Fibroblast of the conjunctiva (primary cell): ENCODE results near the gene APOC4.
A peak's percentile ranks its signal among the peaks of the same experiment; 100 is the strongest.
"Not testable (repeated sequence)": the region's sequence is repeated elsewhere in the genome, so short reads cannot be mapped to it uniquely, and the experiment has no call there.

ENCODE experiments used
- DNase-seq: peaks from one replicate; pipeline ENCODE4 v3.0.0-alpha.2; 2010; ENCODE audit warnings: low read depth

APOC4 gene

DNA sequence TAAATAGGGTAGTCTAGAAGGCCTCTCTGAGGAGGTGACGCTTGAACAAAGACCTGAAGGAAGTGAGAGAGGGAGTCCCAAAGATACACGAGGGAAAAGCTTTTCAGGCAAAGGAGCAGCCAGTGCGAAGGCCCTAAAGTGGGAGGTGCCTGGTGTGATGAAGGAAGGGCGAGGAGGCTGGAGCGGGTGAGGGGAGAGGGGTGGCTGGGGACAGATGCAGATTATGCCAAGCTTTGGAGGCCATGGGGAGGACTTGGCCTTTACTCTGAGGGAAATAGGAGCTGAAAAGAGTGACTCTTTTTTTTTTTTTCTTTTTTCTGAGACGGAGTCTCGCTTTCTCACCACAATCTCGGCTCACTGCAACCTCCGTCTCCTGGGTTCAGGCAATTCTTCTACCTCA, 16.1 kb downstream of the APOC4 start:
- no peak for DNase-seq

DNA sequence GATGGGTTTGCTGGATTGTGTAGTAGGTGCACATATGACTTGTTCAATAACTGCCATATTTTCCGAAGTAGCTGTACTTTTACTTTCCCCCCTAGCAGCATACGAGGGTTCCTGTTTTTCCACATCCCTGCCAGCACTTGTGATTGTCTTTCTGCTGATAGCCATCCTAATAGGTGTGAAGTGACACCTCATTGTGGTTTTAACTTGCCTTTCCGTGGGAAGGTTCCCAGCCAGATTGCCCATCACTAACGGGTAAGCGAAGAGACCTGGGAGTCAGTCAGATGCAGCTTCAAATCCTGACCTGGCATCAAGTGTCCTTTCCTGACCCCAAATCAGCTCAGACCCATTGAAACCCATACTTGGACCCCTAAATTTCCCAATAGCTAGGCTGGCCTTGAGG, 17.7 kb downstream of the APOC4 start:
- DNase-seq: no peak

DNA sequence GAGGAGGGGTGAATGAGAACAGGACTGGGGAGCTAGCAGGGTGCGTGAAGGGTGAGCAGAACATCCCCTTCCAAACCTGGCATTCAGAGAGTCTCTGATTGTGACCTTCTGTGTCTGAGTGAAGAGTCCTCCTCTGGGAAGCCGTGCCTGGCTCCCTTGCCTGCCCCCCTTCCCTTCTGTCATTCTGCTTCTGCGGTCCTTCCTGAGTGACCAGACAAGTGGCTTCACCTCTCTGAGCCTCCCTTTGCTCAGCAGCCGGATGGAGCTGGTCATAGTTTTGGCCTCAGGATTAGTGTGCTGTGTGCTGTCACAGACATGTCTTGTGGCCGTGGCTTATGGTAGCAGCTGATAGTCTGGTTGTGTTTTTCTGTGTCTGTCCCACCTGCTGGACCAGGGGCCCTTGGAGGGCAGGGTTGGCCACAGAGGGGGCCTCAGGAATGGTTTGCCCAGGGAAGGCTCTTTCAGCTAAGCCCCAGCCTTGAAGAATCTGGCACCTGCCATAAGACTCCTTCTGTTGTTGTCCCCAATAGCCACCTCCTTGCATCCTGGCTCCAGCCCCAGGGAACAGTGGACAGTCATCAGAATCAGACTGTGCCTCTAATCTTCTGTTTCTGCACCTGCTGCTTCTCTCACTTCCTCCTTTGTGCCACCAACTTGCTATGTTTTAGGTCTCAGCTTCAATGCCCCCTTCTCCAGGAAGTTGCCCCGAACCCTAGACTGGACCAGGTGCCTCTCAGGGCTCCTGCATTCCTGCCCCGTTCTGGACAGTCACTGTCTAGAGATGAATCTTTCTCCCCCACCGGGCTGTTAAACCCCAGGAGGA, 19.1 kb downstream of the APOC4 start:
- no peak for DNase-seq

DNA sequence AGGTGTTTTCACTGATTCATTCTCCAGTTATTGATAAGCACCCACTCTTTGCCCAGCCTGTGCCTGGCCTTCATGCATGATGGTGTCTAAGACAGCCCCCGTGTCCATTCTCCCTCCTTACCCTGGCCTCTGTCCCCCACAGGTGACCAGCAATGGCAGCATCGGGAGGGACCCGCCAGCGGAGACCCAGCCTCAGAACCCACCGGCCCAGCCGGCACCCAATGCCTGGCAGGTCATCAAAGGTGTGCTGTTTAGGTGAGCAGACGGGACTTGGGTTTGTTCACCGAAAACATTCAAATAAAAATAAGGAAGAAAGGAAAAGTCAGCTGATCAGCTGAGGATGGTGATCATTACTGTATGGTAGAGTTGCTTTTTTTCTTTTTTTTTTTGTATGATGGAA, 19.8 kb downstream of the APOC4 start:
- no peak for DNase-seq

DNA sequence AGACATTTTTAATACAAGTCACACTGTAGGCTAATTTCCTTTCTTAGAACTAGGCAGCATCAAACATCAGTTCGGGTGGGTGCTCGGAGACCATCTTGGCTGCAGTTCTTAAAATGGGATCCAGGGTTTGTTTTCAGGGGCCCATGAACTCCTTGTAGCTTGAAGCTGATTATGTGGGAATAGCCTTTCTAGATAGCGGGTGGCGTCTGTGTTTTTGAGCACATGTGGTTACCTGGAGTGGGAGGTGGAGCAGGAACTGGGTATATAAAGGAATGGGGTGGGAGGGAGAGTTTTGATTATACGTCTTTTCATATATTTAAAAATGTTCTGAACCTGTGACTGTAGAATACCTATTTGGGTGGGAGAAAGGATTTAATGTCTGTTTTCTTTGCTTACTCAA, 26.1 kb downstream of the APOC4 start:
- no peak for DNase-seq

DNA sequence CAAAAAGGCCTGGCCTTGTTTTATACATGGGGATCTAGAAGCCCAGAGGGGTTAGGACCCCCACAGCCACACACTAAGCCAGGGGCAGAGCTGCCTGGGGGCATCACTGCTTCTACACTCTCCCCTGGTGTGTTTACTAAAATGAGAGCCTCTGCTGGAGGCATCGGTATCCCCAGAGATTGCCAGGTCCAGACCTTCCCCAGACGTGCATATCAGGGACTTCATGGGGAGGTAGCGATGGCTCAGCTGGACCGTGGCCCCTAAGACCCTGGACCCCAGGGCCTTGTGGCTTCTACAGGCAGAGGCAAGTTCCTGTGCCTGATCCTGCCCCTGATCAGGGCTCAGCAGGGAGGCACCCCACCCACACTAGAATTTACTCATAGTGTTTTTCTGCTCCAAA, 26.6 kb downstream of the APOC4 start:
- DNase-seq: no peak

DNA sequence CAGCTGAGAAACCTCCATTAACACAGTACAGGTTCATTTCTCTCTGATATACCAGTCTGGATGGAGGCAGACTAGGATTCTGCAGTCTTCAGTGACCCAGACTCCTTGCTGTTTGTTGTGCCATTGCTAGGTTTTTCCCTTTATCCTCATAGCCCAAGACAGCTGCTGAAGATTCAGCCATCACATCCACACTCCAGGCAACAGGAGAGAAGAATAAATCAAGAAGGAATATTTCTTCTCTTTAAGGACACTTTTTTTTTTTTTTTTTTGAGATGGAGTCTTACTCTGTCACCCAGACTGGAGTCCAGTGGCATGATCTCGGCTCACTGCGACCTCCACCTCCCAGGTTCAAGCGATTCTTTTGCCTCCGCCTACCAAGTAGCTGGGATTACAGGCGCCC, 27.4 kb downstream of the APOC4 start:
- DNase-seq: no peak

DNA sequence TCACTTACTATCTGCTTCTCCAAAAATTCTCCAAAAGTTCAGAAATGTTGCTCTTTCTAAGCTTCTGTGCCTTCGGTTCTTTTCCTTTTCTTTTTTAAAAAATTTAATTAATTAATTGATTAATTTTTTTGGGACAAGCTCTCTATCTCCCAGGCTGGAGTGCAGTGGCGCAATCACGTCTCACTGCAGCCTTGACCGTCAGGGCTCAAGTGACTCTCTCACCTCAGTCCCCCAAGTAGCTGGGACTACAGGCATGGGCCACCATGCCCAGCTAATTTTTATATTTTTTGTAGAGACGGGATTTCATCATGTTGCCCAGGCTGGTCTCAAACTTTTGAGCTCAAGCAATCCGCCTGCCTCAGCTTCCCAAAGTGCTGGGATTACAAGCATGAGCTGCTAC, 29.4 kb downstream of the APOC4 start:
- DNase-seq: not testable (repeated sequence)

DNA sequence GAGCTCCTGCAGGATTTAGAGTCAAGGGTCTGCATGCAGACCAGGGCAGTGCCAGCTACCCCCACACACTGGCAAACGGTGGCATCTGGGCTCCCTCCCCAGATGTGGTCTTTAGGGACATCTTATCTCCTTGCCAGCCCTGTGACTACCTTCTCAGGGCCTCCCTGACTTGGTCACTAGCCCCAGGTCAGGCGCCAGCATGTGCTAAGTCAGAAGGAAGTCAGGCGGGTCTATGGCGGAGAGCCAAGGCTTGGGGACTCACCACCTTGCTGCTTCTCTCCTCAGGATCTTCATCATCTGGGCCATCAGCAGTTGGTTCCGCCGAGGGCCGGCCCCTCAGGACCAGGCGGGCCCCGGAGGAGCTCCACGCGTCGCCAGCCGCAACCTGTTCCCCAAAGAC, 30.8 kb downstream of the APOC4 start:
- no peak for DNase-seq

DNA sequence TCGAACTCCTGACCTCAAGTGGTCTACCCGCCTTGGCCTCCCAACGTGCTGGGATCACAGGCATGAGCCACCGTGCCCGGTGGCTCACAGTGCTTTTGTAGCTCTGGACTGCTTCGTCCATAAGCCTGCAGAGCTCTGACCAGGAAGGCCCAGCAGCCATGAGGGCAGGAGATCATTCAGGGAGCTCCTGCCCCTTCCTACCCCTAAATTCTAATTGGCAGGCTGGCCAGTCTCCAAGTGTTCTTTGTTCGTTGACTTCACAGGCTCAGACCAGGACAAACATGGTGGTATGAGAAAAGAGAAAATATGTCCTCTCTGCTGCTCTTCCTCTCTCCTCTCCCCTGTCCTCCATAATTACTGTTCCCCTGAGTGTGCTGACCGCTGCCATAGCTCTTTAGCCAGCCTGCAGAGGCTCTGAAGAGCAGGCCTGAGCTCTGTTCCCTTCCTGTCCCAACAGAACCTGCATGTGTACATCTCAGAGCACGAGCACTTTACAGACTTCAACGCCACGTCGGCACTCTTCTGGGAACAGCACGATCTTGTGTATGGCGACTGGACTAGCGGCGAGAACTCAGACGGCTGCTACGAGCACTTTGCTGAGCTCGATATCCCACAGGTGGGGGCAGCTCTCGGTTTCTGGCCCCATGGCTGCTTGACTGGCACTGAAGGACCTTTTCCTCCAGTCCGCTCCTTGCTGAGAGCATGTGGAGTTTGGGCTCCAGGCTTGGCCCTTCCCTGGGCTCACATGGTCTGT, 32.1 kb downstream of the APOC4 start:
- no peak for DNase-seq

DNA sequence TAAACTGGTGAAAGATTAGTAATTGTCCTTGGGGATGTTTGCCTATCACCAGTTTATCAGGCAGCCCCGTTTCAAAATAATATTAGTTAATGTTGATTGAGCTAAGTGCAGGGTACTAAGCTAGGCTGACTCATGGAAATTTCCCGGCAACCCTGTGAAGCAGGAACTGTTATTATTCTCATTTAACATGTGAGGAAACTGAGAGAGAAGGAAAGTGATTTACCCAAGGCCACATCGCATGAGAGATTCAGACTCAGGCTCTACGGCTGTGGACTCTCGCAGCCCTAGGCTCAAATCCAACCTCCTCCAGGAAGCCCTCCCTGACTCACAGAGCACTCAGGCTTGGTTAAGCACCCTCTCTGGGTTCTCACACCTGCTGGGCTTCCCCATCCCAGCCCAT, 32.8 kb downstream of the APOC4 start:
- no peak for DNase-seq

DNA sequence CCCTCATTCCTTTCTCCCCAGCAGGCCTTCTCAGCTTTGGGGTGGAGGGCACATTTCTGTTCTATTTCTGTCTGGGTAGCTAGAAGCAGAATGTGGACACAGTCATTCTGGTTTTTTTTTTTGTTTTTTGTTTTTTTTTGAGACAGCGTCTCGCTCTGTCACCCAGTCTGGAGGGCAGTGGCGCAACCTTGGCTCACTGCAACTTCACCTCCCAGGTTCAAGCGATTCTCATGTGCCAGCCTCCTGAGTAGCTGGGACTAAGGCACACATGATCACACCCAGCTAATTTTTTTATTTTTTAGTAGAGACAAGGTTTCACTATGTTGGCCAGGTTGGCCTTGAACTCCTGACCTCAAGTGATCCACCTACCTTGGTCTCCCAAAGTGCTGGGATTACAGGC, 33.4 kb downstream of the APOC4 start:
- DNase-seq: no peak

DNA sequence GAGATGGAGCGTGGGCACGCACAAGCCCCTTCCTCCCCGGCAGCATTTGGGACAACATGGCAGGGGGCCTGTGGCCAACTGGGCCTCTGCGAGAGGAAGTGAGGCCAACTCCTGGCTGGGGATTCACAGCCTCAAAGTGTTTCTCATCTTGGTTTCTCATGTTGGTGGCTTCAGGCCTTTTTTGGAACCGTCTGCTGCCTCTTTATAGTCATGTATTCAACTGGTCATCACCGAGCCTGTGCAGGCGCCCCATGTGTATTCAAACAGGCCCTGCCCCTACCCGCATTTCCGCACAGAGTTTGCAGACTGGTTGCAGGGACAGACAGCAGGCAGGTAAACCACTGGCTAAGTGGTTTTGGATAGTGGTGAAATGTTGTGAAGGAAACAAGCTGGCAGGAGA, 42.0 kb downstream of the APOC4 start:
- DNase-seq: no peak

DNA sequence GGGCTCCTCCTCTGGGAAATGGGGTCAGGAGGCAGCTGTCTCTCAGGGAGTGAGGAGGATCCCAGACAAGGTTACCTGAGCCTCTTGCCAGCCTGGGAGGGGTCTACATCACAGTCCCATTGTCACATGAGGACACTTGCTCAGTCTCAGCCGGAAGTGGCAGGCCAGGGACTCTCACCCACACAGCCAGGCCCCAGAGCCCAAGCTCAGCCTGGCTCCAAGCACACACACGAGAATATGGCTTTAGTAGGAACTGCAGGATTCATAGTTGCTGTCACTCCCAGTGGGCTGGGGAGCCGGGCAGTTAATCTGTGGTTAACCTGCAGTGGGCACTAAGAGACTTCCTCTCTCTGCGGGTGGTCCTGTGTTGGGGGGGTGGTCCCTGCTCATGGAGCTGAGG, 43.4 kb downstream of the APOC4 start:
- no peak for DNase-seq

DNA sequence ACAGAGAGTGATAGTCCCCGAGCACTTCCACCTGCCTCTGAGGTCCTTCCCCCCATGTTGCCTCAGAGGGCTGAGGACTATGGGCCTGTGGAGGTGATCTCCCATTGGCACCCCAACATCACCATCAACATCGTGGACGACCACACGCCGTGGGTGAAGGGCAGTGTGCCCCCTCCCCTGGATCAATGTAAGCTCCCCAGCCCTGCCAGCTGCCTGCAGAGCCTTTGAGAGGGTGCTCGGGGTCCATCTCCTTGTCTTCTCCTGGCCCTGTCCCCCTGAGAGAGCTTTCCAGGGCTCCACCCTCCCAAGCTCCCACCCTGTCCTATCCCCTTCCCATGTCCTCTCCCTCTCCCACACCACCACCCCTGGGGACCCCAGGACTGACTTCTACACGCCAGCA, 44.4 kb downstream of the APOC4 start:
- DNase-seq: no peak

DNA sequence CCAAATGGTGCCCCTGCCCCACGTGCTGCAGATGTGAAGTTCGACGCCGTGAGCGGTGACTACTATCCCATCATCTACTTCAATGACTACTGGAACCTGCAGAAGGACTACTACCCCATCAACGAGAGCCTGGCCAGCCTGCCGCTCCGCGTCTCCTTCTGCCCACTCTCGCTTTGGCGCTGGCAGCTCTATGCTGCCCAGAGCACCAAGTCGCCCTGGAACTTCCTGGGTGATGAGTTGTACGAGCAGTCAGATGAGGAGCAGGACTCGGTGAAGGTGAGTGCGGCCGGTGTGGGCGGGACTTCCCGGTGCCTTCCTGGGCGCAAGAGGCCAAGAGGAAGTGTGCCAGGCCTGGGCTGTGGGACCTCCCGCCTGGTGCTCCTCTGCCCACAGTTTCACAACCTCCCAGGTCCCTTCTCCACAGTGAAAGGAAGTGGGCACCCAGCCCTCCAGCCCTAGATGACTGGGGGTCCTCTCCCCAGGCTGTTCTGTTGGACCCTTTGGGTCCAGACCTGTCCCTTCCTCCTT, 45.2 kb downstream of the APOC4 start:
- no peak for DNase-seq

DNA sequence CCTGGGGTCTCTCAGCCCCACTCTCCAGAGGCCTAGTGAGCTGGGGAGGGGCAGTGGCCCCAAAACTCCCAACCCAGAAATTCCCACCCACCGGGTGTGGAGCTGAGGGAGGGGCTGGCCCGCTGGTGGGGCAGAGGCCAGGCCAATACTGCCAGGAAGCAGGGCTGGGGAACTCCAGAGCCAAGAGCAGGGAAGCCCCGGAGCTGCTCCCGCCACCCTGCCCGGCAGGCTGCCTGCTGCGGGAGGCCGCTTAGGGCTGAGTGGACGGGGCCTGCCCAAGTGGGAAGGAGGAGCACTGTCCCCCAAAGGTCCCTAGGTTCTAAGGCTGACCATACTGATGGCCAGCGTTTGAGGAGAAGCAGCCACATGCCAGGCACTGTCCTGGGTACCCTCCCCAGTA, 46.2 kb downstream of the APOC4 start:
- no peak for DNase-seq

DNA sequence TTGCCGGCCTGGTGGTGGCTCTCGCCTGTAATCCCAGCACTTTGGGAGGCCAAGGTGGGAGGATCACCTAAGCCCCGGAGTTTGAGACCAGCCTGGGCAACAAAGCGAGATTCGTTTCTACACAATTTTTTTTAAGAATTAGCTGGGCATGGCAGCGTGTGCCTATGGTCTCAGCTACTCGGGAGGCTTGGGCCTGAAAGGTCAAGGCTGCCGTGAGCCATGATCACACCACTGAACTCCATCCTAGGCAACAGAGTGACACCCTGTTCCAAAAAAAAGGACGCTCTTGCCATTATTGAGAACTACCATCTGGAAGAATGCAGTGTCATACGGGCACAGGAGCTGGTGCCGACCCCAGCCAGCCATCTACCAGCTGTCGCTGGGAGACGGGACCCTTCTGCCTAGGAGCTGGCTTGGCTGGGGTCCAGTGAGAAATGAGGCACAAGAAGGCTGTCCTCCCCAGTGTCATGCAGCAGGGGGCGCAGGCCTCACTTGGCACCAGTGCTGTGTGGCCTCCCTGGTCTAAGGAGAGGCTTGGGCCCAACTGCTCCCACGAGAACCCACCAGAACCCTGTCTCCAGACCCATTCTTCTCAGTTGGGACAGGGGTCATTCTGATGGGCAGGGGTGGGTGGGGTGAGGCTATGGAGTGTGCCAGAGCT, 47.0 kb downstream of the APOC4 start:
- DNase-seq: peak; percentile 50

DNA sequence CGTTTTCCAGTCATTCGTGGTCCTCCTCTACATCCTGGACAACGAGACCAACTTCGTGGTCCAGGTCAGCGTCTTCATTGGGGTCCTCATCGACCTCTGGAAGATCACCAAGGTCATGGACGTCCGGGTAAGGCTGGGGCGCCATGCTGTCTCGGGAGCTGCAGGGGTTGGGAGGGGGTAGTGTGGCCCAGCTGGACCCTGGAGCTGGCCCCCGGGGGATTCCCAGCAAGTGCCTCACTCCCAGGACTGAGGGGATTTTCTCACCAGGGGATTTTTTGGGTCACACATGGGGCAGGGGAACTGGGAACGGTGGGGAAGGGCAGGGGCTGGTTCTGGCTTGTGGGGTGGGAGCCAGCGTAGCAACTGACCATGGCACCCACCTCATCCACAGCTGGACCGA, 48.4 kb downstream of the APOC4 start:
- no peak for DNase-seq

DNA sequence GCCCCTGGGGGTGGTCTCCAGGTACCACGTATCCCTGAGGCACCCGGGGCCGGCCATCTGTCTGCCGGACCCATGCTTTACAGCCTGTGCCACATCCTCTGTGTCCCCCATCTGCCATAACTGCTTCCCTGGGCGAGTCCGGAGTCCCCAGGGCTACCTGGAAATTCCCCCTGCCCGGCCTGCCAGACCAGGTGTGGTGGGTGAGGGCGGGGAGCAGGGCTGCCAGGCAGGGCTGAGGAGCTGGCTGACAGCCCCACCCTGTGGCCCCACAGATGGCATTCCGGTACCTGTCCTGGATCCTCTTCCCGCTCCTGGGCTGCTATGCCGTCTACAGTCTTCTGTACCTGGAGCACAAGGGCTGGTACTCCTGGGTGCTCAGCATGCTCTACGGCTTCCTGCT, 48.9 kb downstream of the APOC4 start:
- no peak for DNase-seq

DNA sequence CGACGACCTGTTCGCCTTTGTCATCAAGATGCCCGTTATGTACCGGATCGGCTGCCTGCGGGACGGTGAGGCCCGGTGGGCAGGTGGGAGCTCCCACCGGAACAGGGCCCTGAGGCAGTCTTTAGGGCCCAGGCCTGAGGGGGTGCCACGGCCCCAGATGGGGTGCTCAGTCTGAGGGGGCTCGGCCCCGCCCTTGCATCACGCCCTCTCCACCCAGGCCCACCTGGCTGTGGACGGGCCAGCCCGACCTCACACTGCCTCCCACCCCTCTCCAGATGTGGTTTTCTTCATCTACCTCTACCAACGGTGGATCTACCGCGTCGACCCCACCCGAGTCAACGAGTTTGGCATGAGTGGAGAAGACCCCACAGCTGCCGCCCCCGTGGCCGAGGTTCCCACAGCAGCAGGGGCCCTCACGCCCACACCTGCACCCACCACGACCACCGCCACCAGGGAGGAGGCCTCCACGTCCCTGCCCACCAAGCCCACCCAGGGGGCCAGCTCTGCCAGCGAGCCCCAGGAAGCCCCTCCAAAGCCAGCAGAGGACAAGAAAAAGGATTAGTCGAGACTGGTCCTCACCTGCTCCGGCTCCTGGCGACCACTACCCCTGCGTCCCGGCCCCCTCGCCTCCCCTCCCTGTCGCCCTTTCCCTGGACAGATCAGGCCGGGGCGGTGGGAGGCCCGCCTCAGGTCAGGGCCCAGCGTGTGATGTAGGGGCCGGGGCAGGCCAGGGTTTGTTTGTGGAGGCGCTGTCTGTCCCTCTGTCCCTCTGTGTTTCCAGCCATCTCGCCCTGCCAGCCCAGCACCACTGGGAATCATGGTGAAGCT, 50.5 kb downstream of the APOC4 start:
- DNase-seq: no peak

DNA sequence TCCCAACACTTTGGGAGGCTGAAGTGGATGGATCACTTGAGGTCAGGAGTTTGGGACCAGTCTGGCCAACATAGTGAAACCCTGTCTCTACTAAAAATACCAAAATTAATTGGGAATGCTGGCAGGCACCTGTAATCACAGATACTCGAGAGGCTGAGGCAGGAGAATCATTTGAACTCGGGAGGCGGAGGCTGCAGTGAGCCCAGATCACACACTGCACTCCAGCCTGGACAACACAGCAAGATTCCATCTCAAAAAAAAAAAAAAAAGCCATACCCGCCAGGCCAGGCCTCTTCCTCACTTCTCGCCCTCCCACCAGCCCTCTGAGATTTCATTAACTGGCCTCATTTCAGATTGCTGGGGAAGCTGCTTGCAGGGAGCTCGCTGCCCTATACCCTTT, 51.5 kb downstream of the APOC4 start:
- DNase-seq: no peak
